Measurements from ENCODE around the gene PLPPR5.

DNA sequence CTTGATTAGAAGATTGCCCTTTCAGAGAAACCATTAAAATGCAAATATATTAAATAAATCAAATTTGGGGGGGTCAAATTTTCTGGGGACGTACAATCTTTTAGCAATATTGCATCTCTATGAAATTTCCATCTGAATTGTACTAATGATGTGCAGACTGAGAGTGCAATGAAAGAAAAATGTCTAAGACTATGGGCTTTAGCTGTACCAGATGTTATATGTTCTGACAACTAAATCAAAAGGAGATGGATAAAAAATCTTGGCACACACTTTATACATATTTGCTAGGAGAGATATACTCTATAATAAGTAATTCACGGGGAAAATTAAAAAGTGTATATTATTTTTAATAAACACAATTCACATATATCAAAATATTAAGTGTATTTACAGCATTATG lies 13.0 kb upstream of the PLPPR5 start:
- TF ChIP-seq, protein P1, sequence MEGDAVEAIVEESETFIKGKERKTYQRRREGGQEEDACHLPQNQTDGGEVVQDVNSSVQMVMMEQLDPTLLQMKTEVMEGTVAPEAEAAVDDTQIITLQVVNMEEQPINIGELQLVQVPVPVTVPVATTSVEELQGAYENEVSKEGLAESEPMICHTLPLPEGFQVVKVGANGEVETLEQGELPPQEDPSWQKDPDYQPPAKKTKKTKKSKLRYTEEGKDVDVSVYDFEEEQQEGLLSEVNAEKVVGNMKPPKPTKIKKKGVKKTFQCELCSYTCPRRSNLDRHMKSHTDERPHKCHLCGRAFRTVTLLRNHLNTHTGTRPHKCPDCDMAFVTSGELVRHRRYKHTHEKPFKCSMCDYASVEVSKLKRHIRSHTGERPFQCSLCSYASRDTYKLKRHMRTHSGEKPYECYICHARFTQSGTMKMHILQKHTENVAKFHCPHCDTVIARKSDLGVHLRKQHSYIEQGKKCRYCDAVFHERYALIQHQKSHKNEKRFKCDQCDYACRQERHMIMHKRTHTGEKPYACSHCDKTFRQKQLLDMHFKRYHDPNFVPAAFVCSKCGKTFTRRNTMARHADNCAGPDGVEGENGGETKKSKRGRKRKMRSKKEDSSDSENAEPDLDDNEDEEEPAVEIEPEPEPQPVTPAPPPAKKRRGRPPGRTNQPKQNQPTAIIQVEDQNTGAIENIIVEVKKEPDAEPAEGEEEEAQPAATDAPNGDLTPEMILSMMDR (IDR thresholded peaks at IDR 0.05), result no peak
- TF ChIP-seq EP300 (IDR thresholded peaks at IDR 0.05) (no peak), POLR2AphosphoS5 (IDR thresholded peaks at IDR 0.05) (no peak), POLR2A (IDR thresholded peaks at IDR 0.05) (no peak)

All from suprapubic skin (tissue), 4 donors.